ENCODE results near the gene TREML4.

The TREML4 gene

DNA sequence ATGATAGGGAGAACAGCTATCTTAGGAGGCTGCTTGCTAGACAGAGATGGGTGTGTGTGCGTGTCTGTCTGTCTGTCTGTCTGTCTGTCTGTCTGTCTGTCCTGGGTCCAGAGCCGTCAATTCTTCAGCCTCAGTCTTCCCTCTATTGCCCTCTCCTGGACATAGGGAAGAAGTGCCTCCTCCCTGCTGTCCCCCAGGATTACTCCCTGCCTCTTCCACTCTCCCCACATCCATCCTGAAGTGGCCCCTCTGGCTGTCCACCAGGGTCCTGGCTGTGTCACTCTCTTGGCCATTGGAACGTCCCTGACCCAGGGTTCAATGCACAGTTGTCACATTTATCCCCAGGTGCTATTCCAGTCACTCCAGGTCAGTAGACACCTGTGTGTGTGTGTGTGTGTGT lies 37.4 kb upstream of the TREML4 start:
- TF ChIP-seq CTCF (IDR thresholded peaks at IDR 0.05), result no peak

GRCh38 chr6:41191569-41191968 lies 36.6 kb upstream of the TREML4 start:
- H3K27ac ChIP-seq, result no peak overlapping the region
- no peaks in the 10 kb centered on the region for H3K27me3 ChIP-seq (ENCODE audit: control insufficient read depth, insufficient read depth, low read length)
- H3K9me3 ChIP-seq (ENCODE audit: control insufficient read depth, low read length), result no peaks in the 10 kb centered on the region

More for the DNA sequence above, 37.4 kb upstream of the TREML4 start:
- Histone ChIP-seq H3K9me3 (ENCODE audit: control insufficient read depth, low read length) (no peaks in the 10 kb centered on the region), H3K36me3 (ENCODE audit: control insufficient read depth, insufficient read depth, low read length) (no peaks in the 10 kb centered on the region), H3K9ac (no peak overlapping the region), H3K4me2 (ENCODE audit: low read length) (no peak overlapping the region), H3K27ac (no peak overlapping the region), H3K79me2 (no peaks in the 10 kb centered on the region), H3K4me3 (ENCODE audit: low read depth, low read length) (no peak overlapping the region), H3K27me3 (ENCODE audit: control insufficient read depth, insufficient read depth, low read length) (no peaks in the 10 kb centered on the region), H3K4me1 (no peaks in the 10 kb centered on the region), H2AFZ (no peak overlapping the region)

GRCh38 chr6:41193171-41193734 lies 34.9 kb upstream of the TREML4 start:
- no peaks in the 10 kb centered on the region for H3K36me3 ChIP-seq (ENCODE audit: control insufficient read depth, insufficient read depth, low read length)
- no peak overlapping the region for H3K9ac ChIP-seq
- no peaks in the 10 kb centered on the region for H3K4me1 ChIP-seq
- H3K4me3 ChIP-seq (ENCODE audit: low read depth, low read length), result no peak overlapping the region
- no peaks in the 10 kb centered on the region for H3K9me3 ChIP-seq (ENCODE audit: control insufficient read depth, low read length)
- H2AFZ ChIP-seq, result no peak overlapping the region
- no peaks in the 10 kb centered on the region for H3K27me3 ChIP-seq (ENCODE audit: control insufficient read depth, insufficient read depth, low read length)
- no peak overlapping the region for H3K27ac ChIP-seq
- no peak for TF ChIP-seq CTCF (IDR thresholded peaks at IDR 0.05)
- no peaks in the 10 kb centered on the region for H3K79me2 ChIP-seq
- no peak overlapping the region for H3K4me2 ChIP-seq (ENCODE audit: low read length)

More at GRCh38 chr6:41191569-41191968, 36.6 kb upstream of the TREML4 start:
- TF ChIP-seq CTCF (IDR thresholded peaks at IDR 0.05), result peak; percentile 24
- Histone ChIP-seq H3K79me2 (no peaks in the 10 kb centered on the region), H3K4me2 (ENCODE audit: low read length) (no peak overlapping the region), H3K9ac (no peak overlapping the region), H3K36me3 (ENCODE audit: control insufficient read depth, insufficient read depth, low read length) (no peaks in the 10 kb centered on the region), H3K4me3 (ENCODE audit: low read depth, low read length) (no peak overlapping the region), H3K4me1 (no peaks in the 10 kb centered on the region), H2AFZ (no peak overlapping the region)

DNA sequence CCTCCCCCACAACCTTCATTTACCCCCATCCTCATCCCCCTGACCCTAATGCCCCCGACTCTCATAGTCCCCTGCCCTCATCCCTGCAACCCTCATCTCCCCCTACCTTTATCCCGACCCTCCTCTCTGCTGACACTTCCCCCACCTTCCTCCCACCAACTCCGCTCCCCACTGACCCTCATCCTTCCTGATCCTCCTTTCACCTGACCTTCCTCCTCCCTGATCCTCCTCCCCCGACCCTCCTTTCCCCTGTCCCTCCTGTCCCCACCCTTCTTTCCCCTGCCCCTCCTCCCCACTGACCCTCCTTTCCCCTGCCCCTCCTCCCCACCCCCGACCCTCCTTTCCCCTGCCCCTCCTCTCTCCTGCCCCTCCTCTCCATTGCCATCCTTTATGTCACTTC lies 34.3 kb upstream of the TREML4 start:
- H3K27ac ChIP-seq, result no peak overlapping the region
- H3K4me3 ChIP-seq (ENCODE audit: low read depth, low read length), result no peak overlapping the region
- no peaks in the 10 kb centered on the region for H3K79me2 ChIP-seq
- no peaks in the 10 kb centered on the region for H3K4me1 ChIP-seq
- H3K27me3 ChIP-seq (ENCODE audit: control insufficient read depth, insufficient read depth, low read length), result no peaks in the 10 kb centered on the region
- no peak overlapping the region for H3K4me2 ChIP-seq (ENCODE audit: low read length)
- H3K9me3 ChIP-seq (ENCODE audit: control insufficient read depth, low read length), result no peaks in the 10 kb centered on the region
- no peak overlapping the region for H2AFZ ChIP-seq
- no peaks in the 10 kb centered on the region for H3K36me3 ChIP-seq (ENCODE audit: control insufficient read depth, insufficient read depth, low read length)
- H3K9ac ChIP-seq, result no peak overlapping the region
- no peak for TF ChIP-seq CTCF (IDR thresholded peaks at IDR 0.05)

GRCh38 chr6:41194386-41194785 lies 33.8 kb upstream of the TREML4 start:
- Histone ChIP-seq H3K27ac (no peak overlapping the region), H2AFZ (no peak overlapping the region), H3K9ac (no peak overlapping the region), H3K79me2 (no peaks in the 10 kb centered on the region), H3K27me3 (ENCODE audit: control insufficient read depth, insufficient read depth, low read length) (no peaks in the 10 kb centered on the region), H3K4me2 (ENCODE audit: low read length) (no peak overlapping the region), H3K4me1 (no peaks in the 10 kb centered on the region), H3K4me3 (ENCODE audit: low read depth, low read length) (no peak overlapping the region), H3K36me3 (ENCODE audit: control insufficient read depth, insufficient read depth, low read length) (no peaks in the 10 kb centered on the region), H3K9me3 (ENCODE audit: control insufficient read depth, low read length) (no peaks in the 10 kb centered on the region)
- no peak for TF ChIP-seq CTCF (IDR thresholded peaks at IDR 0.05)
